ENCODE results near the gene HMCN2.

The HMCN2 gene

DNA sequence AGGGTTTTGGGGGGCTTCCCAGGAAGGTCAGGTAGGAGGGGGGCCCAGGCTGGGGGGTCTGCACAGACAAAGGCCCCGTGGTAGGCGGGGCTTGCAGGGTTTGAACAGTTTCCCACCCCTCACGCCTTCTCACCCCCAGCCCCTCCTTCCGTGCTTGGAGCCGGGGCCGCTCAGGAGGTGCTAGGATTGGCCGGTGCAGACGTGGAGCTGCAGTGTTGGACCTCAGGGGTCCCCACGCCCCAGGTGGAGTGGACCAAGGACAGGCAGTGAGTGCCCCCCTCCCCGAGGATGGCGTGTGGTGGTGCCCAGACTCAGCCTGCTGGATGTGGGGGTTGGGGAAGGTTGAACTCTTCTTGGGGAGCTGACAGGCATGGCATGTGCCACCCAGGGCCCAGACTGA is 83.8 kb downstream of the HMCN2 start:
- DNase-seq = no peak

- no peak for DNase-seq
Measured at GRCh38 chr9:130351343-130351742, 85.8 kb downstream of the HMCN2 start.

- no peak for DNase-seq
Measured at GRCh38 chr9:130352081-130352480, 86.5 kb downstream of the HMCN2 start.

GRCh38 chr9:130352586-130353285 is 87.2 kb downstream of the HMCN2 start:
- DNase-seq = no peak

DNA sequence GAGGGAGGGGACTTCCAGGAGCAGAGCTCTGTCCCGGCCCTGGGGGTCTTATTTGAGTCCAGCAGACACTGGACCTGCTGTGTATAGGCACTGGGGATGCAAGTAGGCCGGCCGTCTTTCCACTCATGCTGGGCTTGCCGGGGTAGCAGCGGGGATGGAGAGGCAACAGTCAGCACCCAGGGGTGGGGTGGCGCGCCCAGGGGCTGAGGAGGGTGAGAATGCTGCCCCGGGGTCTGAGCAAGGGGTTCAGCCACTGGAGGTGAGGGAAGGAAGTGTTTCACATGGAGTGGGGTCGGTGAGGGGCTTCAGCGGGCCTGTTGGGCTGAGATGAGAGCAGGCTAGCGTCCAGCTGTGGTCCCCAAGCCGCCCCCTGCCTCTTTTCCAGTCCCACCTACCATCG is 88.8 kb downstream of the HMCN2 start:
- DNase-seq = no peak

- no peak for DNase-seq
Measured at GRCh38 chr9:130354806-130355205, 89.2 kb downstream of the HMCN2 start.

GRCh38 chr9:130356033-130356432 is 90.5 kb downstream of the HMCN2 start:
- no peak for DNase-seq

DNA sequence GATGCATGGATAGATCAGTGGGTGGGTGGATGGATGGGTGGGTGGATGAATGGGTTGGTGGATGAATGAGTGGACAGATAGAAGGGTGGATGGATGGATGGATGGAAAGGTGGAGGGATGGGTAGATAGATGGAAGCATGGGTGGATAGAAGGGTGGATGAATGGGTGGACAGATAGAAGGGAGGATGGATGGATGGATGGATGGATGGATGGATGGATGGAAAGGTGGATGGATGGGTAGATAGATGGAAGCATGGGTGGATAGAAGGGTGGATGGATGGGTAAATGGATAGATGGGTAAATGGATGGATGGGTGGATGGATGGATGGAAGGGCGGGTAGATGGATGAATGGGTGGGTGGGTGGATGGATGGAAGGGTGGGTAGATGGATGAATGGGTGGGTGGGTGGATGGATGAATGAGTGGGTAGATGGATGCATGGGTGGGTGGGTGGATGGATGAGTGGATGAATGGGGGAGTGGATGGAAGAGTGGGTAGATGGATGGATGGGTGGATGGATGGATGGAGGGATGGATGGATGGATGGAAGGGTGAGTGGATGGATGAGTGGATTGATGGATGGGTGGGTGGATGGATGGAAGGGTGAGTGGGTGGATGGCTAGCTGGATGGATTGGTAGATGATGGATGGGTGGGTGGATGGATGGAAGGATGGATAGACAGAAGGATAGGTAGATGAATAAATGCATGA is 91.5 kb downstream of the HMCN2 start:
- DNase-seq = no peak

DNA sequence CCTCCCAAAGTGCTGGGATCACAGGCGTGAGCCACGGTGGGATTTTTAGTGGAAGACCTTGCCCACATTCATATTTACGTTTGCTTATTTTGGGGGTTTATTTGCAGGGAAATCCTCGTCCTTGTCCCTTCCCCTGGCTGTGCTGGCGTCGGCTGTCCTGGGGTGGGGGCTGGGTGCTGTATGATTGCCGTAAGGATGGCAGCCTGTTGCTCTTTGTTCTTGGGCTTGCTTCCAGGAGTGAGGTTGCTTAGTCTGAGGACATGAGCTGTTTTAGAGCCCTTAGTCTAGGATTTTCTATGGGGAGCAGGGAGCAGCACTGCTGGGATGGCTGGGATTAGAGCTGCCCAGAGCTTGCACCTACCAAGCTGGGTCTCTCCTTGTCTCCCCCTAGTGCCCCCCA is 93.4 kb downstream of the HMCN2 start:
- DNase-seq = no peak

DNA sequence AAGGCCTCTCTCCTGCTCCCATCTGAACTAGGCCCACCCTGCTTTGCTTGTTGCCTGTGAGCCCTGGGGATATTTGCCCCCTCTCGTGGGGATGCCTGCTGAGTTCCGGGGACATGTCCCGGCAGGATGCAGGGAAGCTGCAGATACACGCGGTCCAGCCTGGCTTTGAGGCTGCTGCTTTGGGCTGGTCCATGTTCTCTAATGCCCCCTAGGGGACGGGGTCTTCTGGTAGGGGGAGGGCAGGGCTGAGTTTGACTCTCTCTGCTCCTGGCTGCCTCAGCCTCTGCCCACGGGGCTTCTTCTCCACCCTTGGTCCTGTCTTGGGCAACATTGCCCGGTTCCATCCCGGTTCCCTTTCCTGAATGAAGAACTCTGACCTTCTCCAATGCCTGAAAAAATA is 94.3 kb downstream of the HMCN2 start:
- no peak for DNase-seq

- no peak for DNase-seq
Measured at GRCh38 chr9:130360672-130361071, 95.1 kb downstream of the HMCN2 start.

DNA sequence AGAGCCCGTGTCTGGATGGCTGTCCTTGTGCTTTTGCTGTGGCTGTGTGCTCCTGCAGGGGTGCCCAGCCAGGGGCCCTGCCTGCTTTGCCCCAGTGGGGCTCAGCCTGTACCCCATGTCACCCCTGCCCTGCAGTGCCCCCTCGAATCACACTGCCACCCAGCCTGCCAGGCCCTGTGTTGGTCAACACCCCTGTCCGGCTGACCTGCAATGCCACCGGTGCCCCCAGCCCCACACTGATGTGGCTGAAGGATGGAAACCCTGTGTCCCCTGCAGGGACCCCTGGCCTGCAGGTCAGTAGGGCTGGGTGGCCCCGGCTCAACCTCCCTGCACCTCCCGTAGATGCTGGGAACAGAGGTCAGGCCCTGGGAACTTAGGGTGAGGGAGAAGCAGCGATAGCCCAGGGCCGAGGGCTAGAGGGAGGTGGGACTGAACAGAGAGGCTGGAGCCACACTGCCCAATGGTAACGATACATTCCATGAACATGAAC is 96.4 kb downstream of the HMCN2 start:
- no peak for DNase-seq

GRCh38 chr9:130362691-130363090 is 97.1 kb downstream of the HMCN2 start:
- DNase-seq = no peak

GRCh38 chr9:130363755-130364404 is 98.3 kb downstream of the HMCN2 start:
- DNase-seq = no peak

- no peak for DNase-seq
Measured at GRCh38 chr9:130364619-130365322, 99.2 kb downstream of the HMCN2 start.

DNA sequence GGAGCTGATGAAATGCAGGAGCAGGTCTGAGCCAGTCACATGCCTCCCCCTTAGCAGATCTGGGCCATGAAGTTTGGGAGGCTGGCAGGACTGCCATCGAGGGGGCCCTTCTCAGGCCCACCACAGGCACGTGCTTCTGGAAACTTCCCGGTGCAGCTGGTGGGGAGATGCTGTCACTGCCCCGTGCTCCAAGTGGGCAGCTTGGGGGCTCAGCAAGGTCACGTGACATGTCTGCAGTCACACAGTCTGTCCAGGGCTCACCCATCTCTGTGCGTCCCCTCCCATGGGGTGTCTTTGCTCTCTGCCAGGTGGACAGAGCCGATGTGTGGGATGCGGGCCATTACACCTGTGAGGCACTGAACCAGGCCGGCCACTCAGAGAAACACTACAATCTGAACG is 99.8 kb downstream of the HMCN2 start:
- no peak for DNase-seq

DNA sequence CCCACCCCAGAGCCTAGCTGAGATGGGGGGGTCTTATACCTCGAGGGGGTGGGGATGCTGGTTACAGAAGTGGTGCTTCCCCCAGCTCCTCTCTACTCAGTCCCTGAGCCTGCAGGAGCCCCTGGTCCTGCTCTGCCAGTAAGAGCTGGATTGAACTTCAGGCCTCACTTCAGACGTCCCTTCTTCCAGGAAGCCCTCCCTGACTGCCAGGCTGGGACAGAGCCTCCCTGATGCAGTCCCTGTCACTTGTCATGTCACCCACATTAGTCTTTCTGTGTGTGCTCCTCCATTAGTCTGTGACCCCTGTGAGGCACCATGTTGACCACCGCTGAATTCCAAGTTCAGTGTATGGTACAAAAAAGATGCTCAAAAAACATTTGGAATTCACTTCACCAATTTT is 100.5 kb downstream of the HMCN2 start:
- DNase-seq = no peak

DNA sequence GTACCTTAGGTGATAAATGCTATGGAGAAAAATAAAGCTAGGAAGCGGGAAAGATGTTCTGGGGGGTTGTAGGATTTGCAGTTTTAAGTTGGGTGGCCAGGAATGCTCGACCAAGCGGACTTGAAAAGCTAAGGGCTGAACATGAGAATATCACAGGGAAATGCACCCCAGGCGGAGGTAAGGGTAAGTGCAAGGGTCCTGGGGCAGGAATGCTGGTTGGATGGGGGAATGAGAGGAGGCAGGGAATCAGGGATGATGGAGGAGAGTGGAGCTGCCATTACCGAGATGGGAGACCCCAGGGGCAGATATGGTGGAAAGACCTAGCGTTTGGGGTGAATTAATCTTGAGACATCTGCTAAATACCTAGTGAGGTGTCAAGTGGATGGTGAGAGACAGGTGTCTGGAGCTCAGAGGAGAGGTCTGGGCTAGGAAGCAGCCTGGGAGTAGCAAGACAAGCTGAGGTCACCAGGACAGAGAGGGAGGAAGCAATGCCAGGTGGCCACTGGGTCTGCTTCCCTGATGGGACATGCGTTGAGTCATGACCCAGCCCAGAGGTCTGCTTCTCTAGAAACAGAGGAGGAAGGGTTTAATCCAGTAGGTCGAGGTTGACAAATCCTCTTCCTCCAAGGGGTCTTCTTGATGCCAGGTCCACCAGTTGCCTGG is 101.5 kb downstream of the HMCN2 start:
- no peak for DNase-seq

GRCh38 chr9:130368631-130369103 is 103.1 kb downstream of the HMCN2 start:
- peak in 1 of 3 donors; percentile 8 for DNase-seq

GRCh38 chr9:130370226-130370625 is 104.7 kb downstream of the HMCN2 start:
- DNase-seq = no peak

GRCh38 chr9:130371196-130371966 is 105.8 kb downstream of the HMCN2 start:
- DNase-seq = no peak

GRCh38 chr9:130372057-130372456 is 106.5 kb downstream of the HMCN2 start:
- no peak for DNase-seq
